ENCODE measurements around the gene TMEM179.

TMEM179 gene

GRCh38 chr14:104574978-104575583 lies 29.5 kb downstream of the TMEM179 start:
- in situ Hi-C loops (cut with HindIII; ENCODE audit: low sequenced_read_pairs): no loop called here

GRCh38 chr14:104574536-104574935 lies 30.0 kb downstream of the TMEM179 start:
- in situ Hi-C loops (cut with HindIII; ENCODE audit: low sequenced_read_pairs): no loop called here

- in situ Hi-C loops (cut with HindIII; ENCODE audit: low sequenced_read_pairs): no loop called here
Measured at GRCh38 chr14:104573930-104574329, 30.6 kb downstream of the TMEM179 start.

- in situ Hi-C loops (cut with HindIII; ENCODE audit: low sequenced_read_pairs): no loop called here
Measured at GRCh38 chr14:104572668-104573067, 31.9 kb downstream of the TMEM179 start.

- in situ Hi-C loops (cut with HindIII; ENCODE audit: low sequenced_read_pairs): no loop called here
Measured at GRCh38 chr14:104572024-104572626, 32.4 kb downstream of the TMEM179 start.

GRCh38 chr14:104571246-104571645 lies 33.3 kb downstream of the TMEM179 start:
- in situ Hi-C loops (cut with HindIII; ENCODE audit: low sequenced_read_pairs): no loop called here

GRCh38 chr14:104569435-104569834 lies 35.1 kb downstream of the TMEM179 start:
- in situ Hi-C loops (cut with HindIII; ENCODE audit: low sequenced_read_pairs): no loop called here

GRCh38 chr14:104568620-104569019 lies 36.0 kb downstream of the TMEM179 start:
- in situ Hi-C loops (cut with HindIII; ENCODE audit: low sequenced_read_pairs): no loop called here

GRCh38 chr14:104567957-104568225 lies 36.7 kb downstream of the TMEM179 start:
- in situ Hi-C loops (cut with HindIII; ENCODE audit: low sequenced_read_pairs): no loop called here

- in situ Hi-C loops (cut with HindIII; ENCODE audit: low sequenced_read_pairs): no loop called here
Measured at GRCh38 chr14:104567141-104567956, 37.2 kb downstream of the TMEM179 start.

GRCh38 chr14:104564744-104565679 lies 39.6 kb downstream of the TMEM179 start:
- in situ Hi-C loops (cut with HindIII; ENCODE audit: low sequenced_read_pairs): no loop called here

GRCh38 chr14:104563742-104564615 lies 40.6 kb downstream of the TMEM179 start:
- in situ Hi-C loops (cut with HindIII; ENCODE audit: low sequenced_read_pairs): no loop called here

GRCh38 chr14:104563191-104563741 lies 41.3 kb downstream of the TMEM179 start:
- in situ Hi-C loops (cut with HindIII; ENCODE audit: low sequenced_read_pairs): no loop called here

GRCh38 chr14:104562606-104563005 lies 42.0 kb downstream of the TMEM179 start:
- in situ Hi-C loops (cut with HindIII; ENCODE audit: low sequenced_read_pairs): no loop called here

GRCh38 chr14:104561632-104562495 lies 42.7 kb downstream of the TMEM179 start:
- in situ Hi-C loops (cut with HindIII; ENCODE audit: low sequenced_read_pairs): no loop called here

- in situ Hi-C loops (cut with HindIII; ENCODE audit: low sequenced_read_pairs): no loop called here
Measured at GRCh38 chr14:104561124-104561557, 43.4 kb downstream of the TMEM179 start.

GRCh38 chr14:104560586-104560945 lies 44.0 kb downstream of the TMEM179 start:
- in situ Hi-C loops (cut with HindIII; ENCODE audit: low sequenced_read_pairs): no loop called here

- in situ Hi-C loops (cut with HindIII; ENCODE audit: low sequenced_read_pairs): no loop called here
Measured at GRCh38 chr14:104559804-104560585, 44.6 kb downstream of the TMEM179 start.

Data from DLD1 (cell line).